HG03521 (cell line): ENCODE data around the gene MTOR.
"Not testable (repeated sequence)": the region's sequence is repeated elsewhere in the genome, so short reads cannot be mapped to it uniquely, and the experiment has no call there.

Source experiments
- ATAC-seq: cut with Tn5 transposase; IDR thresholded peaks from one replicate; pipeline ENCODE4 v1.9.1; 2021; ENCODE audit warnings: mild to moderate bottlenecking, moderate library complexity; ENCODE audit not compliant: unreplicated experiment

MTOR gene

GRCh38 chr1:11187000-11187399 is 75.4 kb downstream of the MTOR start:
- no peak for ATAC-seq

GRCh38 chr1:11184973-11185372 is 77.4 kb downstream of the MTOR start:
- no peak for ATAC-seq

- no peak for ATAC-seq
These were observed 79.5 kb downstream of the MTOR start for GRCh38 chr1:11182884-11183283.

- ATAC-seq = no peak
These were observed 82.0 kb downstream of the MTOR start for GRCh38 chr1:11180342-11180744.

DNA sequence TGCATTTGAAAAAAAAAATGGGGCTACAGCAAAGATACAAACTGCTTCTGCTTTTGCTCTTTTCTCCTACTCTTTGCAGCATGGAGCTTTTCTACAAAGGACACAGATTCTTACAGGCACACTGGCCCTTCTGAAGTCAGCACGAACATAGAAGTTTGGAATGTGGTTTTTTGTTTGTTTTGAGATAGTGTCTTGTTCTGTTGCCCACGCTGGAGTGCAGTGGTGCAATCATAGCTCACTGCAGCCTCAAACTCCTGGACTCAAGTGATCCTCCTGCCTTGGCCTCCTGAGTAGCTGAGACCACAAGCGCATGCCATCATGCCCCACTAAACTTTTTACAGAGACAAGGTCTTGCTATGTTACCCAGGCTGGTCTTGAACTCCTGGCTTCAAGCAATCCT is 82.6 kb downstream of the MTOR start:
- ATAC-seq = not testable (repeated sequence)

- no peak for ATAC-seq
These were observed 83.2 kb downstream of the MTOR start for GRCh38 chr1:11179125-11179524.

GRCh38 chr1:11178021-11179015 is 84.0 kb downstream of the MTOR start:
- ATAC-seq = no peak

- no peak for ATAC-seq
These were observed 86.2 kb downstream of the MTOR start for GRCh38 chr1:11176081-11176706.

DNA sequence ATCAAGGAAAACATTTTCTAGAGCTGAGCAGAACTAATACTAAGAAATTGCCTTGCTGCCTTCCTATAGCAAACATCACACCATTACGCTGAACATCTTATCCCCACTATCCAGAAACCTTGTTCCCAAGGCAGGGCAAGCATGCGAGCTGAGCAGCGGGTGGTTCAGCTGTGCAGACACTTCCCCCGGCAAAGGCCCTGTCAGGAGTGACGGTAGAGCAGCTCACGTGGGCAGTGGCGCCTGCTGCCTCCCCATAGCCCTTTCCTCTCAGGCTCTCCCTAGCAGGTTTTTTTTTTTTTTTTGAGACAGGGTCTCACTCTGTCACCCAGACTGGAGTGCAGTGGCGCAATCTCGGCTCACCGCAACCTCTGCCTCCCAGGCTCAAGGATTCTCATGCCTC is 86.9 kb downstream of the MTOR start:
- ATAC-seq = no peak

DNA sequence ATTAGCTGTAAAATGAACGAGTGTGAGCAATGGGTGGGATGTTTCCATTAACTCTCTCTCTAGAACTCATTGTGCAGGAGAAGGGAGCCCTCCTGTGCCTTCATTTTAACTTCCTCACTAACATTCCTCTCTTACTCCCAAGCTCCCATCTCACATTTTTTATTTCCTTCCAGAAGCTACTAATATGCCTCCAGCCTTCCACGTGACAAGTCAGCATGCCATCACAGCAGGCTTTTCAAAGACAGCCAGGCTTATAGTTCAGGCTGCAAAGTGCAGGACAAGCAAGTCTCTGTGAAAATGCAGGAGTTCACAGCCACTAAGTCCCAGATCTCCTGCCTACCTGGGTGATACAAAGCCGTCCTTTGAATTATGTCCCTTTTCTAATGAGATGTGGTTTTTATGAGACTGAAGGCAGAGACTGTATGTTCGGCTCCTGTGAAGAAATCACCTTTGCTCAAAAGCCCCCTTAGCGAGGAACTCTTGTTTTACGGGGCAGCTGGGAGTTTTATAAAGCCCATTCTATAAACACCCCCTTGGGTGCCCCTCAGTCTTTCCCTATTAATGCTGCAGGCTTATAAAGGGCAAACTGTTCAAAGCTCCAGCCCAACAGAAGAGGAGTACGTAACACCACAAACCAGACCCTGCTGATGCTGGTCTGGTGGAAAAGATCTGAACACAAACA is 87.9 kb downstream of the MTOR start:
- ATAC-seq = no peak

DNA sequence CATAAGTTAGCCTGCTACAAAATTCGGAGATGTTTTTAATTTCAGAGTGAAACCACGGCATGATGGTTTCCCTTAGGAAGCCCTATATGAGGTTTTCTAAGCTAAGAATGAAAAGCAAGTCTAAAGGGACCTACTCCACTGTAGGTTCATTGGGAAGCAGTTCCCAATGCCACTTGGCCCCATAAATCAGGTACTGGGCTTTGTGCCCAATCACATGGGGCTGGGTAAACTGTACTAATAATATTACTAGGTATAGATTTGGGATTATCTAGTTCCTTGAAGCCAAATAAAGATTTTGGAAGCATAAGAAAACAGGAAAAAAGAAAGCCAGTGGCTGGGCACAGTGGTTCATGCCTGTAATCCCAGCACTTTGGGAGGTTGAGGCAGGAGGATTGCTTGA is 92.2 kb downstream of the MTOR start:
- no peak for ATAC-seq

- ATAC-seq = no peak
These were observed 93.1 kb downstream of the MTOR start for GRCh38 chr1:11169202-11169601.

GRCh38 chr1:11168731-11169130 is 93.6 kb downstream of the MTOR start:
- ATAC-seq = no peak

DNA sequence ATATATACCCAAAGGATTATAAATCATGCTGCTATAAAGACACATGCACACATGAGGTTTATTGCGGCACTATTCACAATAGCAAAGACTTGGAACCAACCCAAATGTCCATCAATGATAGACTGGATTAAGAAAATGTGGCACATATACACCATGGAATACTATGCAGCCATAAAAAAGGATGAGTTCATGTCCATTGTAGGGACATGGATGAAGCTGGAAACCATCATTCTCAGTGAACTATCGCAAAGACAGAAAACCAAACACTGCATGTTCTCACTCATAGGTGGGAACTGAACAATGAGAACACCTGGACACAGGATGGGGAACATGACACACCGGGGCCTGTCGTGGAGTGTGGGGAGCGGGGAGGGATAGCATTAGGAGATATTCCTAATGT is 95.6 kb downstream of the MTOR start:
- not testable (repeated sequence) for ATAC-seq

DNA sequence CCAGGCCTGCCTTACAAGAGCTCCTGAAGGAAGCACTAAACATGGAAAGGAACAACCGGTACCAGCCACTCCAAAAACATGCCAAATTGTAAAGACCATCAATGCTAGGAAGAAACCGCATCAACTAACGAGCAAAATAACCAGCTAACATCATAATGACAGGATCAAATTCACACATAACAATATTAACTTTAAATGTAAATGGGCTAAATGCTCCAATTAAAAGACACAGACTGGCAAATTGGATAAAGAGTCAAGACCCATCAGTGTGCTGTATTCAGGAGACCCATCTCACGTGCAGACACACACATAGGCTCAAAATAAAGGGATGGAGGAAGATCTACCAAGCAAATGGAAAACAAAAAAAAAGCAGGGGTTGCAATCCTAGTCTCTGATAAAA is 99.6 kb downstream of the MTOR start:
- ATAC-seq = not testable (repeated sequence)

- no peak for ATAC-seq
These were observed 103.5 kb downstream of the MTOR start for GRCh38 chr1:11158720-11159321.

DNA sequence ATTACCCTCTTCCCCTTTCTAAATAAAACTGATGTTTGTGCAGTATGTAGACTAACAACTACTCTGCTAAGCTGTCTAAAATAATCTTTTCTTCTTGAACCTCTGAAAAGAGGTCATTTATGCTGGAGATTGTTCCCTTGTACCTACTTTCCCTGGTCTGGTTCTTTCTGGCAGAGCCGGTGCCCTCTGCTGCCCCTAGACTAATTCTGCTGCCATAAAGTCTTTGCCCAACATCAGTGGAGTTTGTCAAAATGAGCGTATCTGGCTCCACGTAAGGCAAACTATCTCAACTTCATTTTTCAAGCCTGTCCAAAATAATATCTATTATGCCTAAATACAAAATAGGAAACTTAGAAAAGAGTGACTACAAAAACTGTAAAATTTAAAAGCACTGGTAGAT is 104.1 kb downstream of the MTOR start:
- no peak for ATAC-seq

DNA sequence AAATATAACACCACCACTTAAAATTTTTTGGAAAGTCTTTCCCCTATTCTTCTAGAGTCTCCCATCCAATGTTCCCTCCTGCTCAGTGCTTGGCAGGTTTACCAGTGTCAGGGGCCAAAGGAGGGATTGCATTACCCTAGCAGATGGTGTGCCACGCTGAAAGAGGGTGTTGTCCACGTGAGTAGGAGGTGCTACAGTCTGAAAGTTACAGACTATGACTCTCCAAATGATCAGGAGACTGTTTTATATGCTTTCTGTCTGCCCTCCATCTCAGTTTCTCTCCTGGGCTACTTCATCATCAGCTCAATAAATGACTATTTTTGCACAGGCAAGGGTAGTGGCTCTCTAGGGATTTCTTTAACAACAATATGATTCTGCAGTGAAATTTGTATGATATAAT is 104.5 kb downstream of the MTOR start:
- no peak for ATAC-seq

DNA sequence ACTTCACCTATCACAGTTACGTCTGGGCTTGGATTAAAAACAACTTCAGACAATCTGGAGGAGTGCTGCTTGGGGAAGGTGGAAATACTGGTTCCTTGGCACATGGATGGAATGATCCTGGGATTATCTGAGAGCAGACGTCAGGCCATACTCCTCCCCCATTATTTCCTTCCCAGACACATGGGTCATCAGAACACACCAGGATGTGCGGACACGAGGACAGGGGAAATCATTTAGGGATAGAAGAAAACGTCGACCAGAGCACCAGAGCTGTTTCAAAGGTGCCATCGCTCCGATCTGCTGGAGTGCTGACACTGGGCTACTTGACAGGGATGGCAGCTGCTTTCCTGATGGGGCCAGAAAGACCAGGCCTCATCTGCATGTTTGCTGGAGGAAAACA is 105.0 kb downstream of the MTOR start:
- no peak for ATAC-seq

GRCh38 chr1:11156963-11157362 is 105.4 kb downstream of the MTOR start:
- ATAC-seq = no peak

DNA sequence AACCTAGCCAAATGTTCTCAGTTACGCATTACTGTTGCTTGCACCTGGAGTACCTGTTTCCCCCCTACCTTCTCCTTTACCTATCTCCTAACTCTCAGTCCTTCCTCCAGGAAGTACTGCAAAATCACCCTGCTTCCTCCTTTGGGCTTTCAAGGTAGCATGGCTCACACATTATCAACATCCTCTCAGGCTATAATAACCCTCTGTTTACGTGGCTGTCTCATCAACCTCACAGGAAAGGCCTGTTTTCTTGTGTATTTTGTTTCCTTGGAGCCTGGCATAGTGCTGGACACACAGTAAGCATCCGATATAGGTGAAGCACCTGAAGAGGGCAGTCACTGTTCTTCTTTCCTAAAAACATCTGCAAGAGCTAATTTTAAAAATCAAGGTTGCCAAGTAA is 105.9 kb downstream of the MTOR start:
- ATAC-seq = no peak
